H9 (cell line): ENCODE data around the gene CADPS. TPM values are rescaled to one million over a fixed set of nuclear protein-coding genes. Genes with fewer than 3 reads are reported as not detected.

ENCODE experiments used
- DNase-seq: peaks from one replicate; pipeline ENCODE4 v3.0.0-alpha.2; 2017
- H2AFZ ChIP-seq: one replicate; pipeline ENCODE4 v1.6.1; 2013; ENCODE audit warnings: mild to moderate bottlenecking, low read length, control low read depth, moderate library complexity
- H2AK5ac ChIP-seq: 2 replicates; pipeline ENCODE4 v1.6.1; 2013; ENCODE audit warnings: low read length, control low read depth, mixed read lengths; ENCODE audit not compliant: insufficient read length
- H2BK120ac ChIP-seq: one replicate; pipeline ENCODE4 v1.6.1; 2013; ENCODE audit warnings: low read depth, mild to moderate bottlenecking, low read length, control low read depth, inconsistent platforms; ENCODE audit not compliant: poor library complexity, severe bottlenecking
- H2BK12ac ChIP-seq: 2 replicates; pipeline ENCODE4 v1.6.1; 2013; ENCODE audit warnings: low read length, control low read depth, mixed read lengths, low read depth; ENCODE audit not compliant: insufficient read length
- H2BK15ac ChIP-seq: 2 replicates; pipeline ENCODE4 v1.6.1; 2013; ENCODE audit warnings: low read depth, low read length, control low read depth
- H2BK20ac ChIP-seq: one replicate; pipeline ENCODE4 v1.6.1; 2013; ENCODE audit warnings: low read depth, mild to moderate bottlenecking, low read length, control low read depth, inconsistent platforms; ENCODE audit not compliant: poor library complexity, severe bottlenecking
- H2BK5ac ChIP-seq: 2 replicates; pipeline ENCODE4 v1.6.1; 2013; ENCODE audit warnings: low read length, control low read depth, mixed read lengths; ENCODE audit not compliant: insufficient read length
- H3K14ac ChIP-seq: 2 replicates; pipeline ENCODE4 v1.6.1; 2013; ENCODE audit warnings: low read length, control low read depth; ENCODE audit not compliant: insufficient read depth
- H3K18ac ChIP-seq: 2 replicates; pipeline ENCODE4 v1.6.1; 2013; ENCODE audit warnings: low read depth, mild to moderate bottlenecking, mixed read lengths, low read length, control low read depth; ENCODE audit not compliant: insufficient read length
- H3K23ac ChIP-seq: 2 replicates; pipeline ENCODE4 v1.6.1; 2013; ENCODE audit warnings: low read length, control low read depth, mixed read lengths, low read depth; ENCODE audit not compliant: insufficient read length
- H3K23me2 ChIP-seq: 2 replicates; pipeline ENCODE4 v1.6.1; 2013; ENCODE audit warnings: low read depth, mild to moderate bottlenecking, mixed read lengths, low read length, control low read depth; ENCODE audit not compliant: insufficient read length, poor library complexity, severe bottlenecking
- H3K27ac ChIP-seq: 2 replicates; pipeline ENCODE4 v1.5.1; 2013; ENCODE audit warnings: low read length, control low read depth, mixed read lengths, low read depth; ENCODE audit not compliant: insufficient read length
- H3K27me3 ChIP-seq: 2 replicates; pipeline ENCODE4 v1.6.1; 2013; ENCODE audit warnings: low read length, control low read depth, inconsistent platforms; ENCODE audit not compliant: insufficient read depth
- H3K4ac ChIP-seq: 2 replicates; pipeline ENCODE4 v1.6.1; 2013; ENCODE audit warnings: low read depth, mild to moderate bottlenecking, control low read depth, inconsistent platforms, low read length, moderate library complexity
- H3K4me1 ChIP-seq: 2 replicates; pipeline ENCODE4 v1.6.1; 2013; ENCODE audit warnings: low read length, control low read depth, inconsistent platforms; ENCODE audit not compliant: insufficient read depth
- H3K4me2 ChIP-seq: 2 replicates; pipeline ENCODE4 v1.6.1; 2013; ENCODE audit warnings: low read length, control low read depth, mixed read lengths; ENCODE audit not compliant: insufficient read length, insufficient read depth
- H3K56ac ChIP-seq: 2 replicates; pipeline ENCODE4 v1.6.1; 2013; ENCODE audit warnings: low read depth, mild to moderate bottlenecking, mixed read lengths, low read length, control low read depth; ENCODE audit not compliant: insufficient read length
- H3K79me1 ChIP-seq: 2 replicates; pipeline ENCODE4 v1.6.1; 2013; ENCODE audit warnings: low read depth, mild to moderate bottlenecking, moderate library complexity, low read length, control low read depth, inconsistent platforms; ENCODE audit not compliant: insufficient read depth, poor library complexity, severe bottlenecking
- H3K79me2 ChIP-seq: 2 replicates; pipeline ENCODE4 v1.6.1; 2013; ENCODE audit warnings: low read length, control low read depth, inconsistent platforms; ENCODE audit not compliant: insufficient read depth
- H3K9ac ChIP-seq: 2 replicates; pipeline ENCODE4 v1.6.1; 2013; ENCODE audit warnings: low read length, control low read depth, mixed read lengths; ENCODE audit not compliant: insufficient read length; ENCODE audit errors: extremely low read depth
- H3K9me3 ChIP-seq: one replicate; pipeline ENCODE4 v1.6.1; 2013; ENCODE audit warnings: low read depth, low read length, inconsistent platforms; ENCODE audit not compliant: control insufficient read depth
- H3T11ph ChIP-seq: one replicate; pipeline ENCODE4 v1.6.1; 2013; ENCODE audit warnings: mild to moderate bottlenecking, low read length, control low read depth, inconsistent platforms
- H4K20me1 ChIP-seq: one replicate; pipeline ENCODE4 v1.6.1; 2013; ENCODE audit not compliant: control insufficient read depth, insufficient read length, insufficient read depth
- H4K5ac ChIP-seq: 2 replicates; pipeline ENCODE4 v1.6.1; 2013; ENCODE audit warnings: low read depth, mild to moderate bottlenecking, mixed read lengths, low read length, control low read depth; ENCODE audit not compliant: insufficient read length
- H4K8ac ChIP-seq: replicated peaks from 2 replicates; pipeline ENCODE4 v1.6.1; 2013; ENCODE audit warnings: low read length, control low read depth, mixed read lengths, low read depth; ENCODE audit not compliant: insufficient read length
- H4K91ac ChIP-seq: 2 replicates; pipeline ENCODE4 v1.6.1; 2013; ENCODE audit warnings: low read depth, mild to moderate bottlenecking, moderate library complexity, mixed read lengths, low read length, control low read depth; ENCODE audit not compliant: insufficient read length
- H3K27ac Mint-ChIP-seq, 3 experiments: 2 replicates in 2 of 3; 3 replicates in 1 of 3; pipeline ENCODE4 v1.8.0; 2020 to 2021; ENCODE audit warnings: mixed read lengths in 3 of 3, mild to moderate bottlenecking in 1 of 3, moderate library complexity in 1 of 3
- H3K27me3 Mint-ChIP-seq: 2 replicates; pipeline ENCODE4 v1.8.0; 2021; ENCODE audit warnings: low read depth, mild to moderate bottlenecking, moderate library complexity, mixed read lengths
- H3K36me3 Mint-ChIP-seq, 3 experiments: 2 replicates in 2 of 3; 3 replicates in 1 of 3; pipeline ENCODE4 v1.8.0; 2020 to 2021; ENCODE audit warnings: low read depth in 3 of 3, mixed read lengths in 3 of 3; ENCODE audit not compliant: insufficient read depth in 1 of 3
- H3K4me1 Mint-ChIP-seq, 2 experiments: 2 replicates each; pipeline ENCODE4 v1.8.0; 2020; ENCODE audit warnings: mixed read lengths in 2 of 2
- H3K4me3 Mint-ChIP-seq, 2 experiments: 2 replicates in 1 of 2; 3 replicates in 1 of 2; pipeline ENCODE4 v1.8.0; 2020 to 2021; ENCODE audit warnings: mild to moderate bottlenecking in 2 of 2, mixed read lengths in 2 of 2, moderate library complexity in 1 of 2
- H3K9me3 Mint-ChIP-seq, 2 experiments: 2 replicates in 1 of 2; 3 replicates in 1 of 2; pipeline ENCODE4 v1.8.0; 2020; ENCODE audit warnings: mild to moderate bottlenecking in 2 of 2, mixed read lengths in 2 of 2, moderate library complexity in 1 of 2
- WGBS: extraction: QIAGEN DNeasy Blood & Tissue Kit; methylation state at CpG from one replicate; pipeline ENCODE4 v1.1.7; 2013; ENCODE audit warnings: missing lambda C conversion rate, low lambda C conversion rate, mixed read lengths; ENCODE audit not compliant: insufficient read length; ENCODE audit errors: extremely low coverage; 5-methylcytosine and 5-hydroxymethylcytosine counted together
- total RNA-seq: library from RNA; stranded (reverse); gene quantifications from 2 replicates; pipeline ENCODE4 v1.2.1, GENCODE V29; 2021
- TF ChIP-seq, protein P1 (sequence below): fragments of 200-600 bp; sonication (generic); conservative IDR thresholded peaks from 3 replicates; pipeline ENCODE4 v1.8.0; 2021; ENCODE audit warnings: antibody characterized with exemption, mild to moderate bottlenecking

The CADPS gene
- total RNA-seq, 1 experiment from 2014 or later, result 6.6 TPM

DNA sequence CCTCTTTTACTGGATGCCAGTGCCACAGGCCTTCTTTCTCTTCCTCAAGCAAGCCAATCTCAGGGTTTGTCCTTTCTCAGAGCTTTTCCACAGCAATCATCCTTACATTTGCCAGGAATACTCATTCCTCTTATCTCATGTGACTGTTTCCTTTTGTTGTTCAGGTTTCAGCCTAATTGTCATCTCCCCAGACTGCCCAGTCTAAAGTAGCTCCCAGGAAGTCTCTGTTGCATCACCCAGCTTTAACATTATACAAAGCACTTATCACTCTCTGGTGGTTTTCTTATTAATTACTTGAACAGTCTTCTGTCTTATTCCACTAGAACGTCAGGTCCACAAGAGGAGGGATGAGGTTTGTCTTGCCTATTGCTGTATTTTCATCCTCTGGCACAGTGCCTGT, 65.8 kb downstream of the CADPS start:
- Histone ChIP-seq H3K23ac (no peak overlapping the region), H2AK5ac (no peak overlapping the region), H3K79me2 (no peaks in the 10 kb centered on the region), H3K56ac (no peak overlapping the region), H3K18ac (no peak overlapping the region), H3K4ac (no peak overlapping the region), H2AFZ (no peak overlapping the region), H2BK20ac (no peak overlapping the region), H4K20me1 (no peaks in the 10 kb centered on the region), H4K5ac (no peak overlapping the region), H3K23me2 (no peaks in the 10 kb centered on the region), H4K8ac (no peak overlapping the region), H3K4me2 (no peak overlapping the region), H3K9ac (no peak overlapping the region), H2BK15ac (no peak overlapping the region), H3K9me3 (no peaks in the 10 kb centered on the region), H4K91ac (no peak overlapping the region), H3K27ac (no peak overlapping the region), H3K14ac (no peak overlapping the region), H3T11ph (no peak overlapping the region), H3K4me1 (0 out of 2 replicates have a peak, but pooled peaks cover 2% of the 10 kb centered on the region), H3K27me3 (no peaks in the 10 kb centered on the region), H2BK5ac (no peak overlapping the region), H2BK120ac (no peak overlapping the region), H2BK12ac (no peak overlapping the region), H3K79me1 (no peaks in the 10 kb centered on the region)
- Mint-ChIP-seq H3K4me3 (no peak overlapping the region), H3K4me1 (peaks cover 17 to 19% of the 10 kb centered on the region in 2 experiments), H3K27ac (no peak overlapping the region), H3K9me3 (no peaks in the 10 kb centered on the region), H3K36me3 (no peaks in the 10 kb centered on the region), H3K27me3 (no peaks in the 10 kb centered on the region)
- TF ChIP-seq, protein P1, sequence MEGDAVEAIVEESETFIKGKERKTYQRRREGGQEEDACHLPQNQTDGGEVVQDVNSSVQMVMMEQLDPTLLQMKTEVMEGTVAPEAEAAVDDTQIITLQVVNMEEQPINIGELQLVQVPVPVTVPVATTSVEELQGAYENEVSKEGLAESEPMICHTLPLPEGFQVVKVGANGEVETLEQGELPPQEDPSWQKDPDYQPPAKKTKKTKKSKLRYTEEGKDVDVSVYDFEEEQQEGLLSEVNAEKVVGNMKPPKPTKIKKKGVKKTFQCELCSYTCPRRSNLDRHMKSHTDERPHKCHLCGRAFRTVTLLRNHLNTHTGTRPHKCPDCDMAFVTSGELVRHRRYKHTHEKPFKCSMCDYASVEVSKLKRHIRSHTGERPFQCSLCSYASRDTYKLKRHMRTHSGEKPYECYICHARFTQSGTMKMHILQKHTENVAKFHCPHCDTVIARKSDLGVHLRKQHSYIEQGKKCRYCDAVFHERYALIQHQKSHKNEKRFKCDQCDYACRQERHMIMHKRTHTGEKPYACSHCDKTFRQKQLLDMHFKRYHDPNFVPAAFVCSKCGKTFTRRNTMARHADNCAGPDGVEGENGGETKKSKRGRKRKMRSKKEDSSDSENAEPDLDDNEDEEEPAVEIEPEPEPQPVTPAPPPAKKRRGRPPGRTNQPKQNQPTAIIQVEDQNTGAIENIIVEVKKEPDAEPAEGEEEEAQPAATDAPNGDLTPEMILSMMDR, result no peak
- DNase-seq, result no peak
- WGBS, result no CpG with 5 or more reads among the region's 1 CpG
